Measurements from ENCODE around the gene SFTPD.

- no peak for TF ChIP-seq CTCF (IDR thresholded peaks at IDR 0.05)
- TF ChIP-seq POLR2A (IDR thresholded peaks at IDR 0.05) = no peak
Measured at GRCh38 chr10:79937701-79938151, 11.2 kb downstream of the SFTPD start.
